ENCODE measurements around the gene DHX15. TPM values are rescaled to one million over a fixed set of nuclear protein-coding genes. Genes with fewer than 3 reads are reported as not detected.

The DHX15 gene
- total RNA-seq, 1 donor from 2014 or later = 190 TPM

DNA sequence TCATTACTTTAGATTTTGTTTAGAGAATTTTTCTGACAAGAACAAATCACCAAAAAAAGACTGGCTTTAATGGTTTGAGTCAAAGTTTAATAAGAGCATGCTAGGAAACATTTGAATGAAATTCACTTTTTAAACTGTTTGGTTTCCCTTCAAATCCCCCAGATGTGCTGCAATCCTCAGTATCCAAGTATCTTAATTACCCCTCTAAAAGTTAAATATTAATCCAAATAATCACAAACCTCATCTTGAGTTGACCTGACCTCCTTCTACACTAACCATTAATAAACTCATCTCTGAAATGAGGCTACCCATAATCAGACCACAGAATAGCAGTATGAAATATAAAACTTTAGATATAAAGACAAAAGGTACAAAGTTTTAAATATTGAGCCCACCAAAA is 10.1 kb downstream of the DHX15 start:
- Mint-ChIP-seq H3K36me3 (peaks cover 47% of the 10 kb centered on the region), H3K27ac (no peak overlapping the region), H3K9me3 (no peaks in the 10 kb centered on the region), H3K4me1 (peaks cover 31% of the 10 kb centered on the region), H3K27me3 (ENCODE audit: low read depth) (no peaks in the 10 kb centered on the region), H3K4me3 (no peak overlapping the region)
- no peak for DNase-seq (ENCODE audit: low spot score in 2 of 2, unreplicated experiment in 2 of 2)
- TF ChIP-seq, protein P1, sequence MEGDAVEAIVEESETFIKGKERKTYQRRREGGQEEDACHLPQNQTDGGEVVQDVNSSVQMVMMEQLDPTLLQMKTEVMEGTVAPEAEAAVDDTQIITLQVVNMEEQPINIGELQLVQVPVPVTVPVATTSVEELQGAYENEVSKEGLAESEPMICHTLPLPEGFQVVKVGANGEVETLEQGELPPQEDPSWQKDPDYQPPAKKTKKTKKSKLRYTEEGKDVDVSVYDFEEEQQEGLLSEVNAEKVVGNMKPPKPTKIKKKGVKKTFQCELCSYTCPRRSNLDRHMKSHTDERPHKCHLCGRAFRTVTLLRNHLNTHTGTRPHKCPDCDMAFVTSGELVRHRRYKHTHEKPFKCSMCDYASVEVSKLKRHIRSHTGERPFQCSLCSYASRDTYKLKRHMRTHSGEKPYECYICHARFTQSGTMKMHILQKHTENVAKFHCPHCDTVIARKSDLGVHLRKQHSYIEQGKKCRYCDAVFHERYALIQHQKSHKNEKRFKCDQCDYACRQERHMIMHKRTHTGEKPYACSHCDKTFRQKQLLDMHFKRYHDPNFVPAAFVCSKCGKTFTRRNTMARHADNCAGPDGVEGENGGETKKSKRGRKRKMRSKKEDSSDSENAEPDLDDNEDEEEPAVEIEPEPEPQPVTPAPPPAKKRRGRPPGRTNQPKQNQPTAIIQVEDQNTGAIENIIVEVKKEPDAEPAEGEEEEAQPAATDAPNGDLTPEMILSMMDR (IDR thresholded peaks at IDR 0.05; ENCODE audit: unreplicated experiment) = no peak

DNA sequence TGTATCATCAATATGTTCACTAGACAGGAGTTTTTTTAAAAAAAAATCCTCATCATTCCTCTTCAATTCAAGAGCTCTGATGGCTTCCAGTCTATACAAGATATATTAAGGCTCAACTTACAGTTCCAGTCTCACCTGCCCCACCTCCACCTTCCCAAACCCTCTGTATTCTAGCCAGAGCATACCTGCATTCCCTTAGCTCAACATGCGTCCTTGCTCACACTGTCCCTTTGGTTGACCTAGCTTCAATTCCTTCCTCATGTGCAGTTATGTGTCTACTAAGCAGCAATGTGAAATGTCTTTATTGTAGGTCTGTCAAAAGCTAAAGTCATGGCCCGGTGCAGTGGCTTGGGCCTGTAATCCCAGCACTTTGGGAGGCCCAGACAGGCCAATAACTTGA is 10.8 kb downstream of the DHX15 start:
- TF ChIP-seq, protein P1 (IDR thresholded peaks at IDR 0.05; ENCODE audit: unreplicated experiment) = no peak
- Mint-ChIP-seq H3K27ac (no peak overlapping the region), H3K36me3 (peaks cover 47% of the 10 kb centered on the region), H3K27me3 (ENCODE audit: low read depth) (no peaks in the 10 kb centered on the region), H3K9me3 (no peaks in the 10 kb centered on the region), H3K4me1 (peaks cover 26% of the 10 kb centered on the region), H3K4me3 (no peak overlapping the region)
- no peak for DNase-seq (ENCODE audit: low spot score in 2 of 2, unreplicated experiment in 2 of 2)

DNA sequence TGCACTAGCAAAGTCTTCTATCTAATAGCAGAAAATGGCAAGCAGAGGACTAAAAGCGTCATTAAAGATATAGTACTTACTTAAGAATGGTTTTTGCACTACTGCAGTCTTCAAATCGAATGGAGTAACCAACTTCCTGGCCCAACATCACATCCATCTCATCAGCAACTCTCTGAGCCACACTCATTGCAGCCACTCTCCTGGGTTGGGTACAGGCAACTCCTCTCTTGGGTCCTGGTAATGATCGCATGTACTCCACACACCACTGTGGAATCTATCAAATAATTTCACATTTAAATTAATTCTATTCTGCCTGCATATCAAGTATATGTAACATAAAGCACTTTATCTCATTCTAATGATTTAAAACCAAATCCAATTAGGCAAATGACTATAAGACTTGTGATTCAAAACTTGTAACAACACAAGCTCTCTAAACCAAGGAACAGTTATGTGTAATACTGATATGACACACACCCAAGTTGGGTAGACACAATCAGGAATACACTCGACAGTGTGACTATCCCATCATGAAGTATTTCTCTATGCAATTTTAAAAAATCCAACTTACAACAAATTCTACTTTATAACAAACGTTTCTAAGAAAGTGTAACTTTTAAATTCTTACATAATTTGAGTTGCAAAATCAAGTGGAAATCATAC is 13.6 kb downstream of the DHX15 start:
- peak overlapping the region; percentile 76 for H3K27ac Mint-ChIP-seq
- H3K9me3 Mint-ChIP-seq = no peaks in the 10 kb centered on the region
- H3K27me3 Mint-ChIP-seq (ENCODE audit: low read depth) = no peaks in the 10 kb centered on the region
- peaks cover 45% of the 10 kb centered on the region for H3K36me3 Mint-ChIP-seq
- TF ChIP-seq, protein P1 (IDR thresholded peaks at IDR 0.05; ENCODE audit: unreplicated experiment) = no peak
- DNase-seq (ENCODE audit: low spot score in 2 of 2, unreplicated experiment in 2 of 2) = no peak
- peaks cover 19% of the 10 kb centered on the region for H3K4me1 Mint-ChIP-seq
- H3K4me3 Mint-ChIP-seq = no peak overlapping the region

DNA sequence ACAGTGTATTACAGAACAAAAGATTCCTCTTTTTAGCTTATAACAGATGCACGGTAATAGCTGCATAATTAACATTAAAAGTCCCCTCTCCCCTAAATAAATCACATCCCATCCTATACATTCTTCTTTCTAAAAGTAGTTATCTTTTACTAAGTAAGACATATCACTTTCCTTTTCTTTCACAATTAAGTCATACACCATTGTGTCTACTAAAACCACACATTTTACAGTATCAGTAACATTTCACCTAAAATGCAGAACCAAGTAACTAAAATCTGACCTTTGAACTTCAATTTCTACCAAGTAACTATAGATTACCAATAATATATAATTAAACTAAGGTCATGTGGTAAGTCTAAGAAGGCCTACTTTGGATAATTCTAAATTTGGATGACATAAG is 14.2 kb downstream of the DHX15 start:
- H3K9me3 Mint-ChIP-seq = no peaks in the 10 kb centered on the region
- no peak overlapping the region for H3K4me3 Mint-ChIP-seq
- no peak for DNase-seq (ENCODE audit: low spot score in 2 of 2, unreplicated experiment in 2 of 2)
- H3K27ac Mint-ChIP-seq = peak overlapping the region; percentile 76
- H3K27me3 Mint-ChIP-seq (ENCODE audit: low read depth) = no peaks in the 10 kb centered on the region
- peaks cover 43% of the 10 kb centered on the region for H3K36me3 Mint-ChIP-seq
- TF ChIP-seq, protein P1 (IDR thresholded peaks at IDR 0.05; ENCODE audit: unreplicated experiment) = no peak
- H3K4me1 Mint-ChIP-seq = peaks cover 24% of the 10 kb centered on the region

DNA sequence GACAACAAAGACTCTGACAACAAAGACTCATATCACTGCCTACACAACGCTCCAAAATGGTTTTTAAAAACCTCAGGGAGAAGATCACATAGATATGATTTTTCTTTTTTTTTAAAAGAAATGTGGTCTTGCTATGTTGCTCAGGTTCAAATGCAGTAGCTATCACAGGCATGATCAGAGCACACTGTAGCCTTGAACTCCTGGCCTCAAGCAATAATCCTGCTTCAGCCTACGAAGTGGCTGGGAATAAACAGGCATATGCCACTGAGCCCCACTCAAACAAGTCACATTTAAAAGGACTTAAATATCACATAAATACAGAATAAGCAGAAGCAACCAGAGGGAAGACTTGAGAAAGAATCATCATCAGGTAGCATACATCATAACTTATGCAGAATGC is 14.7 kb downstream of the DHX15 start:
- TF ChIP-seq, protein P1 (IDR thresholded peaks at IDR 0.05; ENCODE audit: unreplicated experiment) = no peak
- Mint-ChIP-seq H3K27me3 (ENCODE audit: low read depth) (no peaks in the 10 kb centered on the region), H3K4me1 (peaks cover 25% of the 10 kb centered on the region), H3K36me3 (peaks cover 43% of the 10 kb centered on the region), H3K4me3 (no peak overlapping the region), H3K9me3 (no peaks in the 10 kb centered on the region), H3K27ac (peak overlapping the region; percentile 61)
- no peak for DNase-seq (ENCODE audit: low spot score in 2 of 2, unreplicated experiment in 2 of 2)
